K562 (cell line): ENCODE results near the gene NUP214. TPM values are rescaled to one million over a fixed set of nuclear protein-coding genes. Genes with fewer than 3 reads are reported as not detected.

ENCODE experiments used
- CTCFL ChIP-seq: IDR thresholded peaks from 2 replicates; pipeline ENCODE4 v1.6.1; 2011; ENCODE audit warnings: borderline replicate concordance, low read depth, mild to moderate bottlenecking, moderate library complexity, low read length; ENCODE audit not compliant: insufficient read depth, poor library complexity, severe bottlenecking
- MBD2 ChIP-seq: sonication (generic); IDR thresholded peaks from 2 replicates; pipeline ENCODE4 v1.6.1; 2016; ENCODE audit warnings: low read depth, borderline replicate concordance
- NR1H2 ChIP-seq: sonication (generic); formaldehyde crosslinking; IDR thresholded peaks from 2 replicates; pipeline ENCODE4 v1.4.0; 2020; ENCODE audit warnings: mild to moderate bottlenecking, missing genetic modification reagents
- RBM14 ChIP-seq: fragments of 200-400 bp; formaldehyde crosslinking; IDR thresholded peaks from 2 replicates; pipeline ENCODE4 v1.6.1; 2018; ENCODE audit warnings: low read depth, mild to moderate bottlenecking, low read length, moderate library complexity, borderline replicate concordance; ENCODE audit not compliant: insufficient read depth
- ZBTB7A ChIP-seq: IDR thresholded peaks from 2 replicates; pipeline ENCODE4 v1.6.1; 2011; ENCODE audit warnings: low read depth, mild to moderate bottlenecking, low read length, moderate library complexity, borderline replicate concordance; ENCODE audit not compliant: control insufficient read depth
- ZNF311 ChIP-seq: fragments of 250-450 bp; sonication (Bioruptor Pico); IDR thresholded peaks from 2 replicates; pipeline ENCODE4 v1.4.0; 2020; ENCODE audit warnings: mild to moderate bottlenecking, moderate library complexity
- polyA plus RNA-seq, 8 experiments: library from polyadenylated mRNA; depleted of rRNA in 4 of 8; stranded (reverse) in 5 of 8; unstranded in 3 of 8; fragments of >200 nt; fragmentation: Nextera tagmentation in 2 of 8; fragmentation: Illumina TruSeq in 1 of 8; extraction: Ambion mirVana in 2 of 8; extraction: Trizol in 1 of 8; gene quantifications; 2 replicates each; pipeline versions ENCODE4 v1.2.1 to v1.2.3, GENCODE V29; 2011 to 2014; ENCODE audit warnings: inconsistent platforms in 1 of 8, missing spikeins in 1 of 8
- total RNA-seq, 7 experiments: library from RNA; depleted of rRNA in 6 of 7; stranded (reverse); fragments of >200 nt in 6 of 7; fragmentation: Illumina TruSeq in 2 of 7; extraction: Trizol in 2 of 7; gene quantifications; 2 replicates each; pipeline versions ENCODE4 v1.2.1 to v1.2.3, GENCODE V29; 2011 to 2021; ENCODE audit warnings: low replicate concordance in 1 of 7
- TF ChIP-seq, protein P1 (sequence below), 2 experiments: fragments of 450-650 bp in 1 of 2; sonication (generic) in 1 of 2; formaldehyde crosslinking in 1 of 2; IDR thresholded peaks; 2 replicates each; pipeline versions ENCODE4 v1.7.1 to v1.9.0; 2016 to 2022; ENCODE audit warnings: inconsistent platforms in 1 of 2, mild to moderate bottlenecking in 1 of 2, missing genetic modification reagents in 1 of 2

Gene NUP214
- total and polyA plus RNA-seq, 9 of the 15 experiments (the other 6 are each of a cell fraction or from before 2014, with no cell fraction given): 56.9 to 332 (median 97.1) TPM

DNA sequence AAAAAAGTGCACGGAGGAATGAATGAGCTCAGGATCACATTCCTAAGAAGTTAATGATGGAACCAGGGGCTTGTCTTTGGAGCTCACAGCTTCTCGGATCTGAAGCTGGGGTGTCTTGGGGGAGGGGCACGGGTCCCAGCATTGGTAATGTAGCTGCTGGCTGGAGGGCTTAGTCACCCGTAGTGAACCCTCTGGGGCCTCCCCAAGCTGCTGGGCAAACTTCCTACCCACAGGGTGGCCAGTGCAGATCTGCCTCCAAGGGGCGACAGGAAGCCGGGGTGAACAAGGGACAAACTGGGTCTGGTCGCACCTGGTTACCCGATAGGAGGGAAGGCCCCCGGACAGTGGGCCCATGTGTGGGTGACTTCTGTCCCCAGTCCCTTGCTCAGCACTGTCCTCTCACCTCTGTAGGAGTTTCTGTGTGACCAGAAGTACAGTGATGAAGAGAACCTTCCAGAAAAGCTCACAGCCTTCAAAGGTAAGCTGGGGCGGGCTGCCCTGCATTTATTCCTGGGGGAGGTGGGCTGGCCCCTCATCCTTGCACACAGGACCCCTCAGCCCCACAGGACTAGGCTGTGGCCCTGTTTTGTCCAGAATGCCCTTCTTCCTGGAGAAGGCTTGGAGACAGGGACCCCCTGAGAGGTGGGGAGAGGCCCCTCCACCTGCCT lies 14.1 kb upstream of the NUP214 start (continued):
- TF ChIP-seq, protein P1, sequence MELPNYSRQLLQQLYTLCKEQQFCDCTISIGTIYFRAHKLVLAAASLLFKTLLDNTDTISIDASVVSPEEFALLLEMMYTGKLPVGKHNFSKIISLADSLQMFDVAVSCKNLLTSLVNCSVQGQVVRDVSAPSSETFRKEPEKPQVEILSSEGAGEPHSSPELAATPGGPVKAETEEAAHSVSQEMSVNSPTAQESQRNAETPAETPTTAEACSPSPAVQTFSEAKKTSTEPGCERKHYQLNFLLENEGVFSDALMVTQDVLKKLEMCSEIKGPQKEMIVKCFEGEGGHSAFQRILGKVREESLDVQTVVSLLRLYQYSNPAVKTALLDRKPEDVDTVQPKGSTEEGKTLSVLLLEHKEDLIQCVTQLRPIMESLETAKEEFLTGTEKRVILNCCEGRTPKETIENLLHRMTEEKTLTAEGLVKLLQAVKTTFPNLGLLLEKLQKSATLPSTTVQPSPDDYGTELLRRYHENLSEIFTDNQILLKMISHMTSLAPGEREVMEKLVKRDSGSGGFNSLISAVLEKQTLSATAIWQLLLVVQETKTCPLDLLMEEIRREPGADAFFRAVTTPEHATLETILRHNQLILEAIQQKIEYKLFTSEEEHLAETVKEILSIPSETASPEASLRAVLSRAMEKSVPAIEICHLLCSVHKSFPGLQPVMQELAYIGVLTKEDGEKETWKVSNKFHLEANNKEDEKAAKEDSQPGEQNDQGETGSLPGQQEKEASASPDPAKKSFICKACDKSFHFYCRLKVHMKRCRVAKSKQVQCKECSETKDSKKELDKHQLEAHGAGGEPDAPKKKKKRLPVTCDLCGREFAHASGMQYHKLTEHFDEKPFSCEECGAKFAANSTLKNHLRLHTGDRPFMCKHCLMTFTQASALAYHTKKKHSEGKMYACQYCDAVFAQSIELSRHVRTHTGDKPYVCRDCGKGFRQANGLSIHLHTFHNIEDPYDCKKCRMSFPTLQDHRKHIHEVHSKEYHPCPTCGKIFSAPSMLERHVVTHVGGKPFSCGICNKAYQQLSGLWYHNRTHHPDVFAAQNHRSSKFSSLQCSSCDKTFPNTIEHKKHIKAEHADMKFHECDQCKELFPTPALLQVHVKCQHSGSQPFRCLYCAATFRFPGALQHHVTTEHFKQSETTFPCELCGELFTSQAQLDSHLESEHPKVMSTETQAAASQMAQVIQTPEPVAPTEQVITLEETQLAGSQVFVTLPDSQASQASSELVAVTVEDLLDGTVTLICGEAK (IDR thresholded peaks at IDR 0.05): no peak
- TF ChIP-seq, protein P1 (CRISPR knock-in tag; IDR thresholded peaks at IDR 0.05): no peak
- TF ChIP-seq MBD2 (no peak), ZNF311 (no peak), CTCFL (no peak), NR1H2 (CRISPR knock-in tag) (no peak), RBM14 (no peak), ZBTB7A (no peak)
